GM13976 (cell line): Measurements from ENCODE around the gene HEATR5A.

Experiments used
- DNase-seq: peaks from one replicate; pipeline ENCODE4 v3.0.0; 2012; ENCODE audit warnings: low spot score
- in situ Hi-C: fragments of 300-500 bp; cut with MboI; formaldehyde crosslinking; loops from one replicate; pipeline ENCODE4 v1.12.0; 2022; ENCODE audit warnings: low sequenced_read_pairs, mixed read lengths, inconsistent platforms; ENCODE audit not compliant: unreplicated experiment
- TF ChIP-seq, protein P1 (sequence below): IDR thresholded peaks from 2 replicates; pipeline ENCODE4 v1.5.1; 2012; ENCODE audit warnings: borderline replicate concordance, mild to moderate bottlenecking; ENCODE audit not compliant: insufficient read depth; ENCODE audit errors: extremely low read depth, missing control alignments, control extremely low read depth

The HEATR5A gene

DNA sequence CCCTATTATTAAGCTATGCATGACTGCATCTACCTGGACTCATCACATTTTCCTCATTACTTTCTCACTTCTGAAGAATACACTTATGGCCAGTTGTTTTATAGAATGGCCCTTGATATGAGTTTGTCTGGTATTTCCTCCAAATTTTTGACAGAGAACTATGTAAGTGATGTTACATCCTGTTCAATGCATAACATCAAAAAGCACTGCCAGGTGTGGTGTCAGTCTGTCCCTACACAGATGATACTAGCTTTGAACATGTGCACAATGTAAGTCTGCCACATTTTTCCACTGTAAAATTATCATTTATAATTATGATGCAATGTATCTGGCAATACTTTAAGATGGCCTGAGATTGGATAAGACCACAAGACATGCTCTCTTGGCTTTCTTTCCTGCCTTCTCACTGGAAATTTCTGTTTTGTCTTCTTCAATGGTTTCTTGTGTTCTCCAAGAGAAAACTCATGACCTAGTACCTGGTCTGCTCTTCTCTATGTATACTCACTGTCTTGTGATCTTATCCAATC is 28.3 kb downstream of the HEATR5A start:
- TF ChIP-seq, protein P1, sequence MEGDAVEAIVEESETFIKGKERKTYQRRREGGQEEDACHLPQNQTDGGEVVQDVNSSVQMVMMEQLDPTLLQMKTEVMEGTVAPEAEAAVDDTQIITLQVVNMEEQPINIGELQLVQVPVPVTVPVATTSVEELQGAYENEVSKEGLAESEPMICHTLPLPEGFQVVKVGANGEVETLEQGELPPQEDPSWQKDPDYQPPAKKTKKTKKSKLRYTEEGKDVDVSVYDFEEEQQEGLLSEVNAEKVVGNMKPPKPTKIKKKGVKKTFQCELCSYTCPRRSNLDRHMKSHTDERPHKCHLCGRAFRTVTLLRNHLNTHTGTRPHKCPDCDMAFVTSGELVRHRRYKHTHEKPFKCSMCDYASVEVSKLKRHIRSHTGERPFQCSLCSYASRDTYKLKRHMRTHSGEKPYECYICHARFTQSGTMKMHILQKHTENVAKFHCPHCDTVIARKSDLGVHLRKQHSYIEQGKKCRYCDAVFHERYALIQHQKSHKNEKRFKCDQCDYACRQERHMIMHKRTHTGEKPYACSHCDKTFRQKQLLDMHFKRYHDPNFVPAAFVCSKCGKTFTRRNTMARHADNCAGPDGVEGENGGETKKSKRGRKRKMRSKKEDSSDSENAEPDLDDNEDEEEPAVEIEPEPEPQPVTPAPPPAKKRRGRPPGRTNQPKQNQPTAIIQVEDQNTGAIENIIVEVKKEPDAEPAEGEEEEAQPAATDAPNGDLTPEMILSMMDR = no peak
- no peak for DNase-seq
- in situ Hi-C loops = no loop called here

DNA sequence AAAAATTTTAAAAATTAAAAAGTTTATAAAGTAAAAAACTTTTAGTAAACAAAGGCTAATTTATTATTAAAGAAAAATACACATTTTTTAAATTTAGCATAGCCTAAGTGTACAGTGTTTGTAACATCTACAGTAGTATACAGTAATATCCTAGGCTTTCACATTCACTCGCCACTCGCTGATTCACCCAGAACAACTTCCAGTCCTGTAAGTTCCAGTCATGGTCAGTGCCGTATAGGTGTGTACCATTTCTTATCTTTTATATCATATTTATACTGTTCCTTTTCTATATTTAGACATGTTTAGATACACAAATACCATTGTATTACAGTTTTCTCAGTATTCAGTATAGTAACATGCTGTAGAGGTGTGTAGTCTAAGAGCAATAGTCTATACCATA is 28.9 kb downstream of the HEATR5A start:
- TF ChIP-seq, protein P1 = no peak
- in situ Hi-C loops = no loop called here
- DNase-seq = no peak

DNA sequence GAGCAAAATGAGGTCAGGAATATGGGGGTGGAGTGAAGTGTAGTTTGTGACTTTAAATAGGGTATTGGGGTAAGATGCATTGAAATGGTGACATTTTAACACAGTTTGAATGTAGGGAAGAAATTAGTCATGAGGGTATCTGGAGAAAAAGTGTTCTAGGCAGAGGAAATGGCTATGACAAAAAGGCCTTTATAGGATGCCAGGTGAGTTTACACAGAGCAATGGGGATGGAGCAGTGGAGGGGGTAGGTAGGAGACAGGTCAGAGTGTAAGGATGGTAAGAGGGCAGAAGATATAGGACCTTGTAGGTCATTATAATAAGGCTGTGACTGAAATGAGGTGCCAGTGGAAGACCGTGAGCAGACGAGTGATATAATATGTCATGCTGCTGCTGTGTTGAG is 30.4 kb downstream of the HEATR5A start:
- TF ChIP-seq, protein P1 = no peak
- in situ Hi-C loops = no loop called here
- DNase-seq = no peak

DNA sequence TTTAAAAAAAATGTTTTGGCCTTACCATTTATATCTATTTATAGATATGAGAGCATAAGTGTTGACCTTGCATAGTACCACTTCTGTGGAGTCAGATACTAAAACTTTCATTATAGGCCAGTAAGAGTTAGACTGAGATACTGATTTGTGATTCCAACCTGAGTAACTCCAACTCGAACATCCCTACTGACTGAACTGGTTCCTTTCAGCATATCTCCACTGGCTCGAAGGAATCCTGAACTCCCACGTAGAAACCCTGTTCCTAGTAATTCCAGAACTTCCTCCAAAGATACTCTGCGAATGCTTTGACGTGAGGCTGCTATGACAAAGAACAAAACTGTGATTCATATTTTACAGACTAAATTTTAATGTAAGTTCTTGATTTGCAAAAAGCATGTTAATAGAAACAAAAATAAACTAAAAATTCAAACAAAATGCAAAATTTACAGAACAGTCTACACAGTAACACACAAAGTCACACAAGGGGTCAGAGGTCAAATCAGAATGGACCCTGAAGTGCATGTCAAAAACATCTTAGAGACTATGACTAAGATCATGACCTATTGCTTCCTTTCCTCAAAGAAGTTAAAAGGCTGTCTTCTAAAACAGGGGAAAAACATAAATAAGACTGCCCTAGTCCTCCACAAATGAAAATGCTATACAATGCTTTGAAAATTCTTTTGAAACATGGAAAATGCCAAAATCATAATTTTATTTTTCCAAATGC is 31.5 kb downstream of the HEATR5A start:
- TF ChIP-seq, protein P1 = no peak
- in situ Hi-C loops = no loop called here
- peak; percentile 25 for DNase-seq

DNA sequence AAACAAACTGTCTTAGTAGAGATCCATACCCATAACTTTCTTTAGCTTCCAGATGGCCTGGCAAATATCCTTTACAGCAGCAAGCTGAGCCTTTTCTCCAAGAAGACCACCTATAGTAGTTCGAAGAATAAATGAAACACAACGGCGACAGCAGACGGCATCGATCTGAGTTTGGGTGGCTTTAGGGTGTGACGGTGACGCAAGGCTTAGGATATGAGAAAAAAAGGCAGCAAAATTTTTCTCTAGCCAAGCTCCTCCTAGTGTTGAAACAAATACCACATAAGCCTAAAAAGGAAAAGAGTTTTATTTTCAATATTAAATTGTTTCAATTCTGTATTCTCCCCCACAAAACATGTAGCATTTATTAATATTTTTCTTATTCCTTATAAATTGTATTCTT is 33.3 kb downstream of the HEATR5A start:
- in situ Hi-C loops = no loop called here
- TF ChIP-seq, protein P1 = no peak
- DNase-seq = no peak

DNA sequence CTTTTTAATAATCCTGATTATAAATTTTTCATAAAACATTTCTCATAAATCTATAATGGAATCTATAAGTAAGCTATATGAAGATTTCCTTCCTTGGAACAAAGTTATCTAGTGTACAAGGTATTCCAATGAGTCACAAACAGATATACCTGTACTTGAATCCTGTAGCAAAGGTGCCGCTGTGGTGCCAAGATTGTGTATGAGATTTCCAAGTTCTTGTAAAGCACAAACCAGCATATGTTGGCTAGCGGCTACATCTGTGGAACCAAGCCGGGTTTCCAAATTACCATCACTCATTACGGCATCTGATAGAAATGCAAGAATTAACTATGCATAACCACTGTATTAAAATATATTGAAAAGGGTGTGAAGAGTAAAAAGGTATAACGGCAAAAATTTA is 34.1 kb downstream of the HEATR5A start:
- TF ChIP-seq, protein P1 = no peak
- in situ Hi-C loops = no loop called here
- no peak for DNase-seq
